Fibroblast of skin of left biceps (primary cell): ENCODE data around the gene COX18.

Experiments
- DNase-seq, 2 experiments: peaks; one replicate each; pipeline ENCODE4 v3.0.0-alpha.2; 2013; ENCODE audit warnings: low read depth in 2 of 2

COX18 gene

DNA sequence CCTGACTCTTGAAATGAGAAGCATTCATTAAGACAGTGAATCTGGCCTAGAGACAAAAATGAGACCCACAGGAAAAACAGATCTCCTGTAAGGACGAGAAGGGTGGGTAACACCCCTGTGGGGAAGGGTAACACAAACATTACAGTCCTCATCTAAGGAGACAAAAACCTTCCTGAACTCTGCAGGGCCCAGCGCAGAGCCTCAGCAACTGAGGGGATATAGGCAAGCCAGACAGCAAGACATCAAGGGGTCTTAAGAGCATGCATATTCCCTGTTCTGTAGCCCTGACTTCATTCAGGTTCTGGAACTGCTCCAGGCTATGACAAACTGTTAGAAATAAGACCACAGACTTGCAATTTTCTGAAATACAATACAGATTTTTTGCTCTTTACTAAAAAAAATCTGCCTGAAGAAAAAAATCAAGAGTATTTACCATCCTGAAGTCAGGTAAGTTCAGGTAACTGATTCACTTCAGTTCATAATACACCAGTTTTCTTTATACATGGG is 15.5 kb downstream of the COX18 start:
- peak in 1 of 2 experiments; percentile 18 for DNase-seq

DNA sequence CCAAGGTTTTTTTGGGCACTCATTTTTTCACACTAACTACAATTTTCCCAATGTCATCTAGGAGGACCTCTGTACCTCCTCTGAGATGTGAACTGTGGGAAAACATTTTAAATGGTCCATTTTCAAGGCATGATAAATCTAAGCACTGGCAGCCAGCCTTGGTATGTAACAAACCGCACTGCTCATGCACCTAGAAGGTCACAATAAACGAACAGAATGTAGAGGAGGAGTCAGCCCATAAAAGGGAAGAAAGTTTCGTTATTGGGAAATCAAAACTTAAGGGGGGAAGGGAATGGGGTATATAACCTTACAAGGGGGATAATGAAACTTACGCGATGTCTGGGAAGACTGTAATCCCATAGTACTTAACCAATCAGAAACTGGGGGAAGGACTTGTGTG is 16.4 kb downstream of the COX18 start:
- DNase-seq = no peak

GRCh38 chr4:73051625-73052024 is 17.9 kb downstream of the COX18 start:
- no peak for DNase-seq

DNA sequence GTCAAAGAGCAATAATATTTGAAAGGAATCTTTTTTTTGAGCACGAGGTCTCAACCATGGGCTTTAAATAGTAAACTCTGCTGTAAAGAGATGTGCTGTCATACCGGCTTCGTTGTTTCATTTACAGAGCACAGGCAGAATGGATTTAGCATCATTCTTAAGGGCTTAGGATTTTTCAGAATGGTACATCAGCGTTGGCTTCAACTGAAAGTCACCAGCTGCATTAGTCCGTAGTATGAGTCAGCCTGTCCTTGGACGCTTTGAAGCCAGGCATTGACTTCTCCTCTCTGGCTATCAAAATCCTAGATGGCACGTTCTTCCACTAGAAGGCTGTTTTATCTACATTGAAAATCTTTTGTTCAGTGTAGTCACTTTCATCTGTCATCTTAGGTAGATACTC is 23.6 kb downstream of the COX18 start:
- no peak for DNase-seq

GRCh38 chr4:73037057-73037456 is 32.5 kb downstream of the COX18 start:
- no peak for DNase-seq

DNA sequence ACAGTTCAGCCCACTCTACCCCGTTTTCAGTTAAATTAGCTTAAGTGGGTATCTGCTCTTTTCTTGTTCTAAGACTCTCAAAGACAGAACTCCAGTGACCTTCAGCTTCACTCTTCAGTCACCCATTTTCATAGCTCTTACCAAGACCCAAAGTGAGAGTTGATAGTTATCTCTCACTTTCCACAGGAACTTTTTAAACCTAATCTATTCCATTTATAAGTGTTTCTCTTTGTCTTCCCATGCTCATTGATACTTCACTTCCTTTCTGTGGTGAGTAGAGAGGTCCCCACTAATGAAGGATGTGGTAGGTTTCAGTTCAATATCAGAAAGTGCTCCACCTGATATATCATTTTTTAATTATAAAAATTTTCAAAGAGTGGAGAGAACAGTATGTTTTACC is 33.4 kb downstream of the COX18 start:
- no peak for DNase-seq

DNA sequence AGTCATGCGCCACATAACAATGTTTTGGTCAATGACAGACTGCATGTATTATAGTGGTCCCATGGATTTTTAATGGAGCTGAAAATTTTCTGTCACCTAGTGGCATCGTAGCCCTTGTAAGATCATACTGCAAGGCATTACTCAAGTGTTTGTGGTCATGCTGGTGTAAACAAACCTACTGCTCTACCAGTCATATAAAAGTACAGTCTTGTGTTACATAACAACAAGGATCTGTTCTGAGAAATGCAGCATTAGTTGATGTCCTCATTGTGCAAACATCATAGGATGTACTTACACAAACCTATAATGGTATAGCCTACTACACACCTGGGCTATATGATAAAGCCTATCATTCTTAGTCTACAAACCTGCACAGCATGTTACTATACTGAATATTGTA is 34.6 kb downstream of the COX18 start:
- no peak for DNase-seq

- DNase-seq = no peak
These were observed 40.9 kb downstream of the COX18 start for GRCh38 chr4:73028621-73029020.

- DNase-seq = no peak
These were observed 47.9 kb downstream of the COX18 start for GRCh38 chr4:73021634-73022033.

GRCh38 chr4:73019462-73020047 is 50.0 kb downstream of the COX18 start:
- peak; percentile 6 for DNase-seq

DNA sequence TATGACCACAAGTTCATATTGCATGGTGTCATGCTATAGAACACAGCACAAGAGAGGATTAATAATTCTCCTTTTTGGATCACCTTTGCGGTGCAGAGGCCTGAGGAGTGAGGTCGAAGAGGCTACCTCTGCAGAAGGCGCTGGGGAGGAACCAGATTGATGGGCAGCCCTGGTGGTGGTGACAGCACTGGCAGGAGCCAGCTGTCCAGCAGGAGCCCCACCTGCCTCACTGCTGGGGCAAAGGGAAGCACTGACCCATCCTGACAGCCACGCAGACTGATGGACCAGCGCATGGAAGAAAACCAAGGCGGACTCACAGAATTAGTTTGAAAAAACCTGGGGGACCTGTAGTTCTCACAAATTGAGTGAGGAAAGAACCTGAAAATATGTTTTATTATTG is 50.9 kb downstream of the COX18 start:
- DNase-seq = no peak

DNA sequence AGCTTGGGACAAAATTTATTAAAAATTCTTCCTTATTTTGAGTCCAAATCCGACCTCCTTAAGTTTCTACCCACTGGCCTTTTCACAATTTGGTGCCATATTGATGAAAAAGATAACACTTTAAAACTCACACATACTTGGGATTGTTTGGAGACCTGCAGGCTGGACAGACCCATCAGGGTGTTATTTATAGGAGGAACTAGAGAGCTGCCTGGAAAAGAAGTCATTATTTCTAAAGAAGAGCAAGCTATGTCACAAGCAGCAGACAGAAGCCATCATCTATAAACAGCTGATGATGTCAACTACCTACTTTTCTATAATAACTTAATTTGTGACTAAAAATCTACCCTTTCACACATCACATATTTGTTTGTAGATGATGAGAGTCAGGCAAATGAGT is 56.2 kb downstream of the COX18 start:
- no peak for DNase-seq

GRCh38 chr4:73012673-73013072 is 56.8 kb downstream of the COX18 start:
- DNase-seq = no peak

GRCh38 chr4:73011629-73011985 is 57.9 kb downstream of the COX18 start:
- no peak for DNase-seq

DNA sequence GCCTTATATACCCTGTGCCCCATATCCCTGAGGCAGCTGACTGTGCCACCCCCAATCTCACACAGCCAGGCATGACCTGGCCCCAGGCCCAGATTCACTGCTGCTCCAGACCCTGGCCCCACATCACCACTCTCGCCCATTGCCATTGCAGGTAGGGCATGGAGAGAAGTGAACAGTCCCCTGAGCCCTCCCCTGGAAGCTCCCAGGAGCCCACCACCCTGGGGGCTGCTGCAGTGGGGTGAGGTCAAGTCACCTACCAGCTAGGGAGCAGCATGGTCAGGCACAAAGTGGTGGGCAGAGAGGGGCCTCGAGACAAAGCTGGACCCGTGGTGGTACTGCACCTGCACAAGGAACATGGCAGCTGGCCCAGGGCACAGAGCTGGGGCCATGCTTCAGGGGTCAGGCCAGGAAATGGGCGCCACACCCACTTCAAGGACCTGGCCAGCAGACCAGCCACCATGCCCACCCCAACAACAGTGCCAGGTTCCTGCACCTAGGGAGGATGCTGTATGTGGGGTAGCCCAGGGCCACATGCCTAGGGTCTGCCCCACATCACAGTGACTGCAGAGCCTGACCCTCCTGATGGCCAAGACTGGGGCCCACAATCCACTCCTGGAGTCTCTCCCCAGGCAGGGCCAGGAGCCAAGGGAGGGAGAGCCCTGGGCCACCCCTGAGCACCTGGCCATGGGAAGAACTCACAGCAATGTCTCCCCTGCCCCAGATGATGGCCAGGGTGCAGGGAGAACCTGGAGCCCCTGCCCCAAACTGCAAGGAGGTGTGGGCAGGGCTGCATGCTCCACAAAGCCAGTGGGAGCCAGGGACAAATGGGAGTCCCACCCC is 58.5 kb downstream of the COX18 start:
- no peak for DNase-seq

DNA sequence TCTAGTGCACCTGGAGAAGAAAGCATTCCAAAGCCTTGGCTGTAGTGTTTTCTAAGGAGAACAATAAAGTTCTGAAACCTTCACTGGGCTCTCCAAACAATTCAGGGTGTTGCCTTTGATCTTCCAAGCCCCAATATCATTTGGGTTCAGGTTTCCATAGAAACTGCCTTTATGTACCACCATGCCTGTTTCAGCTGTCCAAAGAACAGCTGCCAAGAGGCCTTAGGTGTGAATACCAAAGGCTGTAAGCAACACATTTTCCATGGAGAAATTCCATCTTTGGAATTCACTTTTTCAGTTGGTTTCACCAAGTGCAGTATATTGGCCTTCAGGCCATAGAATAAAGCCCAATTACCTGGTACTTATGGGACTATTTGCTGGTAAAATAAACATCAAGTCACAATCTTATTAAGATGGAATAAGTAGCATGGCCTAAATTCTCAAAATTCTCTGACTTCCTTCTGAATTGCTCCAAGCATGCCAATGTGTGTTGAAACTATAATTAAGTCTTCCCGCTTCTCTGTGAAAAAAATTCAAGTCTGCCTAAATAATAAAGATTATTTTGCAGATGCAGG is 61.9 kb downstream of the COX18 start:
- no peak for DNase-seq

DNA sequence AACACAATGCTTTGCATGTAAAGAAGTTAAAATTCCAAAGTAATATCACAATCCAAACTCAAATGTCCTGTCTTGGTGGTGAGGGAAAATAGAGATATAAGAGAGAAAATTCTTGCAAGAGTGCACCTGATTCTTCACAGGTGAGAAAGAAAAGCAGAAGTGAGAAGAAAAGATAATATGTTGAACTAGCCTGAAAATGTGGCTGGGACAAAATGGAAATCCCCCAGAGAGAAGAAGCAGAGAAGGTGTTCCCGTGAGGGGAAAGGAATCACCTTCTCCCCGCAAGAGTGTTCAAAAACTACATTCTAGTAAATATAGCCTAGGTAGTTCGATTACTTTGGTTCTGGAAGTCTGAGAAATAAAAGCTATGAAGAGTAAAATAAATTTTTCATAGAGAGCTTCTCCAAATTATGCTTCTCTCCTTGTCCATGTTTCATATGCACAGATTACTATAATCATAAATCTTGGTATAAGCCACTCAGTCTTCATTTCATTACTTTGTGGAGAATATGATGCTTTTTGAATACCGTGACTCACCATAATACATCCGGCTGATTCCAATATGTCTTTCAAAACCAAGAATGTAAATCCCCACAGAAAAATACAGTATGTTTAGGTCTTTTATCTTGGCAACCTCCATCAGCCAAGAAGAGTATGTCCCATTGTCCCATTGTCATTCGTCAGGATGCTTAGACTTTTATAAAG is 63.1 kb downstream of the COX18 start:
- no peak for DNase-seq

DNA sequence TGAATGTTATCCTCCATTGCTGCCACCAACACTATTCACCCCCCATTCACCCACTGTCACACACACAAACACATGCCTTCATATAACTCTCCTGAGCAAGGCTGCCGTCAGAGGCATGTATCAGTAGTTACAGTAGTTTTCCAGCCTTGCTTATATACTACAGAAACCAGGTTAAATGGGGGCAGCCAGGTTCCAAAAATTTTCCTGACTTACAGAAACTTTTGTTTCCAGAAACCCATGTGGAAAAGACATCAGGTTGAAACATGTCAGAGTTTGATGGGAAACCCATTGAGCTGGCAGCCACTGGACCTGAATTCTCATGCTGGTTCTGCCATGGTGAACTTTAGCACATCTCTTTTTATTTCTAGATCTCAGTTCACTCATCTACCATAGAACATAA is 64.0 kb downstream of the COX18 start:
- DNase-seq = no peak
